Caco-2 (cell line): ENCODE results near the gene AHNAK2. TPM values are rescaled to one million over a fixed set of nuclear protein-coding genes. Genes with fewer than 3 reads are reported as not detected.

Experiments
- BruUV-seq: library from RNA; stranded (reverse); fragments of 400-500 nt; replicated peaks from 2 replicates; lab custom pipeline; 2021; lab: Mats Ljungman, UMichigan
- CTCF ChIA-PET: fragments of 300-600 bp; sonication (Branson Sonifier 250); formaldehyde crosslinking; loops from one replicate; lab custom pipeline; 2022; ENCODE audit warnings: antibody characterized with exemption; lab: Charles Lee
- POLR2A ChIA-PET: fragments of 300-600 bp; sonication (Branson Sonifier 250); formaldehyde crosslinking; loops from one replicate; lab custom pipeline; 2022; ENCODE audit warnings: antibody characterized with exemption; lab: Charles Lee
- DNase-seq, 2 experiments: peaks; one replicate each; pipeline versions ENCODE4 v3.0.0 to v3.0.0-alpha.2; 2020 to 2022
- H3K27me3 ChIP-seq: replicated peaks from 2 replicates; pipeline ENCODE4 v1.6.0; 2011; ENCODE audit warnings: low read length; ENCODE audit not compliant: control insufficient read depth, insufficient read depth
- H3K36me3 ChIP-seq: 2 replicates; pipeline ENCODE4 v1.5.1; 2011; ENCODE audit warnings: low read length; ENCODE audit not compliant: control insufficient read depth, insufficient read depth
- H3K4me1 ChIP-seq: fragments of 250-450 bp; sonication (Bioruptor Pico); 2 replicates; pipeline ENCODE4 v1.5.1; 2020; ENCODE audit warnings: mild to moderate bottlenecking
- H3K4me3 ChIP-seq: 2 replicates; pipeline ENCODE4 v1.5.1; 2011; ENCODE audit warnings: low read depth, mild to moderate bottlenecking, control low read depth, low read length
- H3K9me3 ChIP-seq: fragments of 250-450 bp; sonication (Bioruptor Pico); 2 replicates; pipeline ENCODE4 v1.5.1; 2020; ENCODE audit warnings: mild to moderate bottlenecking, moderate library complexity
- H3K27ac Mint-ChIP-seq: one replicate; pipeline ENCODE4 v1.8.0; 2022; ENCODE audit warnings: mixed read lengths; ENCODE audit not compliant: unreplicated experiment
- H3K27me3 Mint-ChIP-seq: one replicate; pipeline ENCODE4 v1.8.0; 2022; ENCODE audit warnings: mixed read lengths; ENCODE audit not compliant: insufficient read depth, unreplicated experiment
- H3K36me3 Mint-ChIP-seq: one replicate; pipeline ENCODE4 v1.8.0; 2022; ENCODE audit warnings: mild to moderate bottlenecking, mixed read lengths; ENCODE audit not compliant: insufficient read depth, unreplicated experiment
- H3K4me1 Mint-ChIP-seq: one replicate; pipeline ENCODE4 v1.8.0; 2022; ENCODE audit warnings: low read depth, mixed read lengths; ENCODE audit not compliant: unreplicated experiment
- H3K4me3 Mint-ChIP-seq: one replicate; pipeline ENCODE4 v1.8.0; 2022; ENCODE audit warnings: mild to moderate bottlenecking, moderate library complexity, mixed read lengths; ENCODE audit not compliant: unreplicated experiment
- H3K9me3 Mint-ChIP-seq: one replicate; pipeline ENCODE4 v1.8.0; 2022; ENCODE audit warnings: mixed read lengths; ENCODE audit not compliant: unreplicated experiment
- CTCF ChIP-seq, 2 experiments: fragments of 200-600 bp in 1 of 2; IDR thresholded peaks; 1 replicate in 1 of 2; 2 replicates in 1 of 2; pipeline versions ENCODE4 v1.5.1 to v1.8.0; 2011 to 2022; ENCODE audit warnings: antibody characterized with exemption in 1 of 2, control low read depth in 1 of 2, inconsistent platforms in 1 of 2, low read depth in 1 of 2, low read length in 1 of 2, mild to moderate bottlenecking in 1 of 2, moderate library complexity in 1 of 2; ENCODE audit not compliant: insufficient read depth in 1 of 2, severe bottlenecking in 1 of 2, unreplicated experiment in 1 of 2
- intact Hi-C: fragments of 100-400 bp; cut with micrococcal nuclease; formaldehyde crosslinking; loops from one replicate; pipeline ENCODE4 v1.10.0; 2022; ENCODE audit not compliant: unreplicated experiment
- total RNA-seq: library from RNA; stranded (reverse); gene quantifications from 2 replicates; pipeline ENCODE4 v1.2.3, GENCODE V29; 2022

Gene AHNAK2
- total RNA-seq, 1 experiment from 2014 or later = 0.77 TPM

DNA sequence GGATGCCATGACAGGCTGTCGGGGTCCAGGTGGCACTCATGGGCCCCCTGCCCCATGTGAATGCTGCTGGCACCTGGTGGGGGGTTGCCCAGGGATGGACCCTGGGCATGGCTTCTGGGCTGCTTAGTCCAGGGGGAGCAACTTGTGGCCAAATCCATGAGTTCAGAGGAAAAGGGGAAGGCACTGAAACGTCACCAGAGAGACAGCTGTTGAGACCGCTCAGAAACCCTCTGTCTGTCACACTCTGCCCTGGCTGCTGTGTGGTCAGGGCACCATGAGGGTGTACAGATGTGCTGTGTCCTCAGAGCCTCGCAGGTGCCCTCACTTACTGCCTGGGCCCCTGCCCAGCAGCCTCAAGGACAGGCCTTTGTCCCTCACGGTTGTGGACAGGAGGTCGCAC is 16.8 kb upstream of the AHNAK2 start:
- DNase-seq = no peak
- H3K27me3 ChIP-seq = no peaks in the 10 kb centered on the region
- H3K36me3 Mint-ChIP-seq = peaks cover 19% of the 10 kb centered on the region
- H3K4me3 Mint-ChIP-seq = no peak overlapping the region
- BruUV-seq = no TSS peak
- no peak overlapping the region for H3K4me3 ChIP-seq
- H3K36me3 ChIP-seq = no peaks in the 10 kb centered on the region
- no peaks in the 10 kb centered on the region for H3K4me1 ChIP-seq
- intact Hi-C loops = no loop called here
- no peak for TF ChIP-seq CTCF (IDR thresholded peaks at IDR 0.05; ENCODE audit: insufficient read depth in 1 of 2, low read depth in 1 of 2, low read length in 1 of 2, severe bottlenecking in 1 of 2, unreplicated experiment in 1 of 2)
- ChIA-PET POLR2A (no interaction called here), CTCF (interaction anchor here (0.6 to 0.7 kb wide), 2 partner anchors 26 to 683 kb away, joined by 3 read pairs; no protein-coding TSS in a partner anchor)
- no peaks in the 10 kb centered on the region for H3K9me3 ChIP-seq
- no peaks in the 10 kb centered on the region for H3K27me3 Mint-ChIP-seq
- H3K9me3 Mint-ChIP-seq = peaks cover 8% of the 10 kb centered on the region
- H3K27ac Mint-ChIP-seq = no peak overlapping the region
- H3K4me1 Mint-ChIP-seq = no peaks in the 10 kb centered on the region

DNA sequence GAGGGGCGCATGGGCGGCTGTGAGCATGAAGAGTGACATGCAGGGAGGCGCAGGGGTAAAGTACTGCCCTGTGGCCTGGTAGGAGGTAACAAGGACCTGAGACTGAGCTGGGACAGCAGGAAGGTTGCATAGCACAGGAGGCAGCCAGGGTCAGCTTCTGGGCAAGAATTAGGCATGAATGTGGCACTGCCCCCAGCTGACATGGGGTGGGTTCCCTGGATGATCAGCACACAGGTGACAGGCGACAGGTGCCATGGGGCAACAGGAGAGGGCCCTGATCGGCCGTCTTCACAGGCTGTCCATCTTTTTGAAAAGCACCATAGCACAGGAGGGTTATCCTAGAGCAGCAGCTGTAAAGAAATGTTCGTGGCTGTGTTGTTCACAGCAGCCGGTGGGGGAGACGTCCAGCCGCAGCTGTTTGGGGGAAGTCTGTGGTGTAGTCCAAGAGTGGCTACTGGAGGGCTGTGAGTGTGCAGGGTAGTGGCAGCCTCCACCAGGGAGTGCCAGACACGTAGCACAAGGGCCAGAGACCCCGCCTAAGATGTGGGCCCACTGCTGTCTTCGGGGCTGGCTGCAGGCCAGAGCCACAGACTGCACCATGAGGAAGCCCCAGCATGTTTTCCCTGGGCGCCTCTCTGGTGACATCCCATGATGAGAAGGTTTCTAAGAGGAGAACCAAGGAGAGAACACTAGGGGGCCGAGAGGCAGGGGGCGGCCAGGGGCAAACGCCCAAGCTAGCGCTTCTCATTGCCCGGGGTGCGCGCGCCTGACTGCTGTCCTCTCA is 15.8 kb upstream of the AHNAK2 start:
- ChIA-PET CTCF (no interaction called here), POLR2A (no interaction called here)
- H3K27me3 Mint-ChIP-seq = no peaks in the 10 kb centered on the region
- no peak overlapping the region for H3K4me3 ChIP-seq
- H3K36me3 ChIP-seq = no peaks in the 10 kb centered on the region
- H3K36me3 Mint-ChIP-seq = peaks cover 19% of the 10 kb centered on the region
- TF ChIP-seq CTCF (IDR thresholded peaks at IDR 0.05; ENCODE audit: insufficient read depth in 1 of 2, low read depth in 1 of 2, low read length in 1 of 2, severe bottlenecking in 1 of 2, unreplicated experiment in 1 of 2) = no peak
- no TSS peak for BruUV-seq
- no peak for DNase-seq
- H3K27ac Mint-ChIP-seq = no peak overlapping the region
- H3K4me3 Mint-ChIP-seq = no peak overlapping the region
- H3K9me3 Mint-ChIP-seq = no peaks in the 10 kb centered on the region
- no peaks in the 10 kb centered on the region for H3K27me3 ChIP-seq
- no peaks in the 10 kb centered on the region for H3K9me3 ChIP-seq
- H3K4me1 Mint-ChIP-seq = no peaks in the 10 kb centered on the region
- intact Hi-C loops = no loop called here
- no peaks in the 10 kb centered on the region for H3K4me1 ChIP-seq

- Mint-ChIP-seq H3K36me3 (peaks cover 19% of the 10 kb centered on the region), H3K27ac (no peak overlapping the region), H3K9me3 (no peaks in the 10 kb centered on the region), H3K4me3 (no peak overlapping the region), H3K4me1 (no peaks in the 10 kb centered on the region), H3K27me3 (no peaks in the 10 kb centered on the region)
- intact Hi-C loops = no loop called here
- BruUV-seq = no TSS peak
- Histone ChIP-seq H3K4me3 (no peak overlapping the region), H3K27me3 (no peaks in the 10 kb centered on the region), H3K9me3 (no peaks in the 10 kb centered on the region), H3K4me1 (no peaks in the 10 kb centered on the region), H3K36me3 (no peaks in the 10 kb centered on the region)
- DNase-seq = no peak
- TF ChIP-seq CTCF (IDR thresholded peaks at IDR 0.05; ENCODE audit: insufficient read depth in 1 of 2, low read depth in 1 of 2, low read length in 1 of 2, severe bottlenecking in 1 of 2, unreplicated experiment in 1 of 2) = no peak
- ChIA-PET POLR2A (no interaction called here), CTCF (no interaction called here)
Measured at GRCh38 chr14:104993306-104993705, 15.1 kb upstream of the AHNAK2 start.
